RCC 7860 (cell line): ENCODE data around the gene CACNA2D3.

Experiments
- DNase-seq: peaks from one replicate; pipeline ENCODE4 v3.0.0-alpha.2; 2015; ENCODE audit warnings: low spot score
- FAIRE-seq: peaks from 2 replicates; lab custom pipeline; 2012; peaks lifted over from hg19 to GRCh38; lab: Jason Lieb, UNC

CACNA2D3 gene

GRCh38 chr3:54826251-54826691 lies 703.9 kb downstream of the CACNA2D3 start:
- DNase-seq (no peak), FAIRE-seq (no peak)

- DNase-seq, result no peak
Observed at GRCh38 chr3:54827056-54827687, 704.8 kb downstream of the CACNA2D3 start.

GRCh38 chr3:54827776-54828175 lies 705.4 kb downstream of the CACNA2D3 start:
- DNase-seq (no peak), FAIRE-seq (no peak)

More at GRCh38 chr3:54827056-54827687, 704.8 kb downstream of the CACNA2D3 start:
- no peak for FAIRE-seq

- FAIRE-seq (peak; percentile 48), DNase-seq (peak; percentile 20)
Observed at GRCh38 chr3:54830658-54831057, 708.3 kb downstream of the CACNA2D3 start.

- FAIRE-seq, result no peak
Observed at GRCh38 chr3:54831112-54831511, 708.8 kb downstream of the CACNA2D3 start.

GRCh38 chr3:54832876-54833275 lies 710.5 kb downstream of the CACNA2D3 start:
- FAIRE-seq (no peak), DNase-seq (no peak)

More at GRCh38 chr3:54831112-54831511, 708.8 kb downstream of the CACNA2D3 start:
- DNase-seq, result no peak

GRCh38 chr3:54835701-54836100 lies 713.3 kb downstream of the CACNA2D3 start:
- DNase-seq (no peak), FAIRE-seq (no peak)

- FAIRE-seq (no peak), DNase-seq (no peak)
Observed at GRCh38 chr3:54836871-54837270, 714.5 kb downstream of the CACNA2D3 start.

- DNase-seq (no peak), FAIRE-seq (no peak)
Observed at GRCh38 chr3:54837964-54838363, 715.6 kb downstream of the CACNA2D3 start.

- no peak for FAIRE-seq
- no peak for DNase-seq
Observed at GRCh38 chr3:54841471-54841870, 719.1 kb downstream of the CACNA2D3 start.

- DNase-seq (no peak), FAIRE-seq (no peak)
Observed at GRCh38 chr3:54843352-54843751, 721.0 kb downstream of the CACNA2D3 start.

- no peak for FAIRE-seq
- DNase-seq, result no peak
Observed at GRCh38 chr3:54844211-54844610, 721.9 kb downstream of the CACNA2D3 start.

- DNase-seq, result no peak
- no peak for FAIRE-seq
Observed at GRCh38 chr3:54845011-54845410, 722.7 kb downstream of the CACNA2D3 start.

GRCh38 chr3:54845551-54845950 lies 723.2 kb downstream of the CACNA2D3 start:
- DNase-seq (no peak), FAIRE-seq (no peak)

GRCh38 chr3:54846119-54846518 lies 723.8 kb downstream of the CACNA2D3 start:
- no peak for DNase-seq

GRCh38 chr3:54847361-54847760 lies 725.0 kb downstream of the CACNA2D3 start:
- no peak for FAIRE-seq
- no peak for DNase-seq

More at GRCh38 chr3:54846119-54846518, 723.8 kb downstream of the CACNA2D3 start:
- no peak for FAIRE-seq

GRCh38 chr3:54849360-54849759 lies 727.0 kb downstream of the CACNA2D3 start:
- DNase-seq, result no peak
- FAIRE-seq, result no peak

- DNase-seq, result no peak
- no peak for FAIRE-seq
Observed at GRCh38 chr3:54850484-54851018, 728.2 kb downstream of the CACNA2D3 start.

- FAIRE-seq (no peak), DNase-seq (peak; percentile 18)
Observed at GRCh38 chr3:54853573-54854404, 731.4 kb downstream of the CACNA2D3 start.

GRCh38 chr3:54856271-54856670 lies 733.9 kb downstream of the CACNA2D3 start:
- FAIRE-seq (no peak), DNase-seq (no peak)

- DNase-seq, result peak; percentile 10
- FAIRE-seq, result no peak
Observed at GRCh38 chr3:54857343-54857742, 735.0 kb downstream of the CACNA2D3 start.
